Right lobe of liver (tissue), 4 donors: ENCODE measurements around the gene WDFY3.

Experiments used
- CTCF ChIP-seq, 4 donors: fragments of 200-600 bp in 3 of 4; fragments of 450-650 bp in 1 of 4; IDR thresholded peaks; one replicate each; pipeline versions ENCODE4 v1.5.1 to v1.8.0; 2016 to 2022; ENCODE audit warnings: antibody characterized with exemption in 4 of 4, mild to moderate bottlenecking in 2 of 4
- POLR2A ChIP-seq: fragments of 450-650 bp; IDR thresholded peaks from one replicate; pipeline ENCODE4 v1.6.1; 2017; ENCODE audit warnings: antibody characterized with exemption, mild to moderate bottlenecking
- donor health status: DM: no; HTN: no; CAD: no.
- donor health status: DM: no; HTN: no; CAD: no.
- donor health status: DM: no; HTN: yes; CAD: no.

GRCh38 chr4:84690481-84690880 lies 276.0 kb downstream of the WDFY3 start:
- TF ChIP-seq CTCF (IDR thresholded peaks at IDR 0.05) = no peak
- TF ChIP-seq POLR2A = no peak
